K562 (cell line): ENCODE measurements around the gene POLR2H. TPM values are rescaled to one million over a fixed set of nuclear protein-coding genes. Genes with fewer than 3 reads are reported as not detected.

Experiments
- ATAC-seq: fragments of 200-7000 bp; cut with Tn5 transposase; 3 replicates; pipeline ENCODE4 v1.9.1; 2020; ENCODE audit warnings: moderate library complexity
- BruUV-seq: library from RNA; stranded (reverse); fragments of 400-500 nt; replicated peaks from 2 replicates; lab custom pipeline; 2021; lab: Mats Ljungman, UMichigan
- CTCF ChIA-PET: fragments of 300-600 bp; formaldehyde crosslinking; extraction: SDS; loops from one replicate; lab custom pipeline; 2021; ENCODE audit warnings: low intra/inter-chr PET ratio; lab: Yijun Ruan, JAX
- POLR2A ChIA-PET: fragments of 300-600, 350-650 bp; sonication (Branson Sonifier 250); formaldehyde crosslinking; extraction: SDS; loops from one replicate; lab custom pipeline; 2021; ENCODE audit warnings: antibody characterized with exemption, inconsistent platforms; lab: Yijun Ruan, JAX
- DNase-seq, 4 experiments: peaks; one replicate each; pipeline versions ENCODE4 v3.0.0 to v3.0.0-alpha.2; 2011 to 2018; ENCODE audit warnings: low spot score in 3 of 4, mixed read lengths in 3 of 4; ENCODE audit errors: extremely low read depth in 1 of 4
- FAIRE-seq: peaks from 2 replicates; lab custom pipeline; 2011; peaks lifted over from hg19 to GRCh38; lab: Jason Lieb, UNC
- H2AFZ ChIP-seq: 2 replicates; pipeline ENCODE4 v1.6.0; 2011; ENCODE audit warnings: low read depth, low read length, control low read depth, inconsistent platforms
- H3K27ac ChIP-seq: fragments of 200-600 bp; 3 replicates; pipeline ENCODE4 v1.8.0; 2011; ENCODE audit warnings: low read depth, mild to moderate bottlenecking, control low read depth, inconsistent platforms, low read length, moderate library complexity, mixed read lengths; ENCODE audit errors: extremely low read depth
- H3K27me3 ChIP-seq, 2 experiments: fragments of 300-600 bp in 1 of 2; 2 replicates in 1 of 2; 3 replicates in 1 of 2; pipeline versions ENCODE4 v1.6.0 to v1.8.0; 2011; ENCODE audit warnings: inconsistent platforms in 2 of 2, low read length in 2 of 2, mild to moderate bottlenecking in 1 of 2, mixed read lengths in 1 of 2, moderate library complexity in 1 of 2; ENCODE audit not compliant: control insufficient read depth in 2 of 2, insufficient read depth in 2 of 2
- H3K36me3 ChIP-seq: fragments of 300-600 bp; 3 replicates; pipeline ENCODE4 v1.8.0; 2011; ENCODE audit warnings: mild to moderate bottlenecking, low read length, inconsistent platforms; ENCODE audit not compliant: control insufficient read depth, insufficient read depth
- H3K4me1 ChIP-seq, 2 experiments: fragments of 200-600 bp in 1 of 2; replicated peaks in 1 of 2; 2 replicates in 1 of 2; 3 replicates in 1 of 2; pipeline versions ENCODE4 v1.5.1 to v1.8.0; 2011; ENCODE audit warnings: inconsistent platforms in 2 of 2, low read length in 2 of 2, mild to moderate bottlenecking in 1 of 2, mixed read lengths in 1 of 2, moderate library complexity in 1 of 2; ENCODE audit not compliant: control insufficient read depth in 2 of 2, insufficient read depth in 2 of 2
- H3K4me2 ChIP-seq: 2 replicates; pipeline ENCODE4 v1.6.1; 2011; ENCODE audit warnings: low read length, control low read depth, inconsistent platforms, mixed read lengths; ENCODE audit not compliant: insufficient read depth
- H3K4me3 ChIP-seq: fragments of 200-600 bp; sonication (generic), shearing (Covaris generic); 2 replicates; pipeline ENCODE4 v1.5.1; 2016; ENCODE audit warnings: control low read depth, inconsistent platforms
- H3K79me2 ChIP-seq: fragments of 200-600 bp; 3 replicates; pipeline ENCODE4 v1.8.0; 2011; ENCODE audit warnings: low read length, inconsistent platforms; ENCODE audit not compliant: control insufficient read depth, insufficient read depth
- H3K9ac ChIP-seq, 2 experiments: 2 replicates each; pipeline versions ENCODE4 v1.6.0 to v1.6.1; 2011; ENCODE audit warnings: low read depth in 2 of 2, low read length in 2 of 2, control low read depth in 1 of 2, inconsistent platforms in 1 of 2, mild to moderate bottlenecking in 1 of 2, mixed read lengths in 1 of 2; ENCODE audit not compliant: insufficient read depth in 1 of 2
- H3K9me1 ChIP-seq: one replicate; pipeline ENCODE4 v1.6.0; 2011; ENCODE audit warnings: inconsistent platforms, mild to moderate bottlenecking, low read length, moderate library complexity; ENCODE audit not compliant: control insufficient read depth, insufficient read depth
- H3K9me3 ChIP-seq: replicated peaks from 2 replicates; pipeline ENCODE4 v1.5.1; 2011; ENCODE audit warnings: low read depth, low read length, inconsistent platforms; ENCODE audit not compliant: control insufficient read depth, insufficient read depth
- H4K20me1 ChIP-seq: replicated peaks from 2 replicates; pipeline ENCODE4 v1.6.1; 2011; ENCODE audit warnings: low read length, inconsistent platforms, mixed read lengths; ENCODE audit not compliant: control insufficient read depth, insufficient read depth
- ATF7 ChIP-seq: fragments of 450-650 bp; IDR thresholded peaks from 2 replicates; pipeline ENCODE4 v1.7.1; 2014; ENCODE audit warnings: mild to moderate bottlenecking, moderate library complexity
- BACH1 ChIP-seq: fragments of 200-800 bp; sonication (Bioruptor generic); IDR thresholded peaks from 2 replicates; pipeline ENCODE4 v1.6.1; 2016; ENCODE audit warnings: missing genetic modification characterization, missing compliant biosample characterization
- BRCA1 ChIP-seq, 2 experiments: fragments of 450-650 bp in 1 of 2; sonication (generic) in 1 of 2; formaldehyde crosslinking in 1 of 2; IDR thresholded peaks; 2 replicates each; pipeline versions ENCODE4 v1.5.0 to v1.6.1; 2017 to 2020; ENCODE audit warnings: mild to moderate bottlenecking in 1 of 2, missing genetic modification reagents in 1 of 2
- ETS2 ChIP-seq: IDR thresholded peaks from 2 replicates; pipeline ENCODE4 v1.6.1; 2016; ENCODE audit warnings: borderline replicate concordance, missing genetic modification characterization, mild to moderate bottlenecking, moderate library complexity, missing compliant biosample characterization; ENCODE audit not compliant: poor library complexity, severe bottlenecking
- GATAD2A ChIP-seq: fragments of 450-650 bp; IDR thresholded peaks from 2 replicates; pipeline ENCODE4 v1.6.1; 2017
- HMGXB4 ChIP-seq: sonication (generic); formaldehyde crosslinking; IDR thresholded peaks from 2 replicates; pipeline ENCODE4 v1.8.1; 2023; ENCODE audit warnings: mild to moderate bottlenecking, missing genetic modification reagents
- IRF2 ChIP-seq: sonication (generic); formaldehyde crosslinking; IDR thresholded peaks from 2 replicates; pipeline ENCODE4 v1.8.1; 2022; ENCODE audit warnings: mild to moderate bottlenecking, missing genetic modification reagents
- KDM1A ChIP-seq, 2 experiments: fragments of 450-650 bp; IDR thresholded peaks; 2 replicates each; pipeline ENCODE4 v1.6.1; 2016; ENCODE audit warnings: mild to moderate bottlenecking in 2 of 2
- RHOXF2B ChIP-seq: fragments of 250-450 bp; sonication (Bioruptor Pico); conservative IDR thresholded peaks from 2 replicates; pipeline ENCODE4 v1.5.1; 2021
- SAFB ChIP-seq: fragments of 200-400 bp; formaldehyde crosslinking; IDR thresholded peaks from 2 replicates; pipeline ENCODE4 v1.6.1; 2017; ENCODE audit warnings: low read depth, low read length, borderline replicate concordance
- SIRT6 ChIP-seq: IDR thresholded peaks from one replicate; pipeline ENCODE4 v1.6.1; 2012; ENCODE audit warnings: low read depth, mild to moderate bottlenecking, control low read depth, inconsistent platforms, low read length, moderate library complexity
- ZFP30 ChIP-seq: fragments of 250-450 bp; sonication (Bioruptor Pico); IDR thresholded peaks from 2 replicates; pipeline ENCODE4 v1.8.0; 2022; ENCODE audit warnings: moderate library complexity, mild to moderate bottlenecking, inconsistent platforms, borderline replicate concordance
- ZKSCAN1 ChIP-seq: fragments of 150-350 bp; IDR thresholded peaks from 2 replicates; pipeline ENCODE4 v1.6.1; 2016; ENCODE audit warnings: low read depth, low read length
- ZKSCAN8 ChIP-seq: fragments of 200-800 bp; sonication (Bioruptor generic); IDR thresholded peaks from 2 replicates; pipeline ENCODE4 v1.6.1; 2016; ENCODE audit warnings: missing genetic modification characterization, missing compliant biosample characterization
- WGBS: fragments of 100-300 bp; shearing (Covaris generic); methylation state at CpG from one replicate; pipeline ENCODE4 v1.1.6; 2016; ENCODE audit warnings: low coverage, mixed read lengths; ENCODE audit not compliant: insufficient coverage; ENCODE audit errors: missing lambda C conversion rate; 5-methylcytosine and 5-hydroxymethylcytosine counted together
- in situ Hi-C: fragments of 300-500 bp; cut with MboI; formaldehyde crosslinking; loops from 4 replicates; pipeline ENCODE4 v1.15.0; 2018; ENCODE audit warnings: inconsistent platforms, mixed read lengths
- intact Hi-C: fragments of 100-400 bp; cut with micrococcal nuclease; formaldehyde crosslinking; loops from 2 replicates; pipeline ENCODE4 v1.14.2; 2022
- polyA plus RNA-seq, 8 experiments: library from polyadenylated mRNA; depleted of rRNA in 4 of 8; stranded (reverse) in 5 of 8; unstranded in 3 of 8; fragments of >200 nt; fragmentation: Nextera tagmentation in 2 of 8; fragmentation: Illumina TruSeq in 1 of 8; extraction: Ambion mirVana in 2 of 8; extraction: Trizol in 1 of 8; gene quantifications; 2 replicates each; pipeline versions ENCODE4 v1.2.1 to v1.2.3, GENCODE V29; 2011 to 2014; ENCODE audit warnings: inconsistent platforms in 1 of 8, missing spikeins in 1 of 8
- total RNA-seq, 7 experiments: library from RNA; depleted of rRNA in 6 of 7; stranded (reverse); fragments of >200 nt in 6 of 7; fragmentation: Illumina TruSeq in 2 of 7; extraction: Trizol in 2 of 7; gene quantifications; 2 replicates each; pipeline versions ENCODE4 v1.2.1 to v1.2.3, GENCODE V29; 2011 to 2021; ENCODE audit warnings: low replicate concordance in 1 of 7
- TF ChIP-seq, protein P1 (sequence below): IDR thresholded peaks from 2 replicates; pipeline ENCODE4 v1.6.1; 2016; ENCODE audit warnings: missing genetic modification characterization, missing compliant biosample characterization
- TF ChIP-seq, protein P2 (sequence below): fragments of 450-650 bp; IDR thresholded peaks from 2 replicates; pipeline ENCODE4 v1.6.1; 2018; ENCODE audit not compliant: partially characterized antibody

The POLR2H gene
- total and polyA plus RNA-seq, 9 of the 15 experiments (the other 6 are each of a cell fraction or from before 2014, with no cell fraction given), result 128 to 512 (median 220) TPM

DNA sequence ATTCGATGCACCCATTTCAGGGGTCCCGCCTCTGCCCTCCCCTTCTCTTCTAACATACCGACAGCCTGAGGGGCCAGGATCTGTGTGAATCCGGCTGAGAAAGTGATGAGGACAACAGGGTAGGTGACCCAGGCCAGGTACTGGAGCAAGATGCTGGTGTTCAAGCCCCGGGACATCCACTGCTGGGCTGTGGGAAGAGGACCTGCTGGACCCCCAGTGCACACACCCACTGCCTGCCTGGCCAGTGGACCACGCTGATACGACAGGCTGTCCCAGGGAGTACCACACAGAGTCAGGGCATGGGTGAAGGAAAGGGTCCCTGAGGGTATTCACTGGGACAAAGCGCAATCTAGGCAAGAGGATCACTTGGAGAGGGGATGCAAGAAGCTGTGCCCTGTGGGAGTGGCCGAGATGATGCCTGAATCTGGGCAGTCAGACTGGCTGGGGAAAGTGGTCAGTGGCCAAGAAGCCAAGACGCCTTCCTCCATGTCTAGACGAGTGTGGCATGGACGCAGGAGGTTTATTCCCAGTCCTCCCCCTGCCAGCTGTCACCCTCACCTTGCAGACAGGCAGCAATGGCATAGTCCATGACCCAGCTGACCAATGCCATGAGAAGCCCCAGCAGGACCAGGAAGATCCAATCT, 3.3 kb upstream of the POLR2H start:
- peaks cover 54% of the 10 kb centered on the region; the same call in 2 of the 3 replicates for H3K36me3 ChIP-seq
- H3K4me3 ChIP-seq, result no peak overlapping the region
- BruUV-seq, result no TSS peak
- WGBS, result 91% methylated on average over 11 of the region's 12 CpGs
- ATAC-seq, result no peak
- intact Hi-C loops (no loop called here), in situ Hi-C loops (no loop called here)
- no peak overlapping the region for H2AFZ ChIP-seq
- peak overlapping the region in 1 of 2 experiments; percentile 89; a peak in 2 of 4 replicates for H3K9ac ChIP-seq
- FAIRE-seq, result no peak
- H3K9me3 ChIP-seq, result no peaks in the 10 kb centered on the region
- peaks cover 5% of the 10 kb centered on the region for H3K9me1 ChIP-seq
- DNase-seq, result no peak
- POLR2A ChIA-PET, result interaction anchor here (1.7 kb wide), 1 partner anchor 10 kb away, joined by 9 read pairs; no protein-coding TSS in a partner anchor
- H3K79me2 ChIP-seq, result peaks cover 36% of the 10 kb centered on the region
- no peaks in the 10 kb centered on the region for H4K20me1 ChIP-seq
- no peaks in the 10 kb centered on the region for H3K27me3 ChIP-seq
- H3K4me1 ChIP-seq, result peaks cover 21 to 77% of the 10 kb centered on the region in 2 experiments
- H3K4me2 ChIP-seq, result no peak overlapping the region
- CTCF ChIA-PET, result no interaction called here
- H3K27ac ChIP-seq, result no peak overlapping the region
- TF ChIP-seq BACH1 (tag) (no peak), ATF7 (no peak), HMGXB4 (CRISPR knock-in tag) (no peak), RHOXF2B (CRISPR knock-in tag) (no peak), BRCA1 (IDR thresholded peaks at IDR 0.05) (no peak), BRCA1 (CRISPR knock-in tag; IDR thresholded peaks at IDR 0.05) (no peak), IRF2 (CRISPR knock-in tag) (no peak), GATAD2A (no peak), ZFP30 (CRISPR knock-in tag) (no peak), SAFB (no peak), ZKSCAN8 (CRISPR knock-in tag) (no peak), SIRT6 (no peak), ZKSCAN1 (no peak), KDM1A (IDR thresholded peaks at IDR 0.05) (no peak), ETS2 (tag) (no peak)
- TF ChIP-seq, protein P1, sequence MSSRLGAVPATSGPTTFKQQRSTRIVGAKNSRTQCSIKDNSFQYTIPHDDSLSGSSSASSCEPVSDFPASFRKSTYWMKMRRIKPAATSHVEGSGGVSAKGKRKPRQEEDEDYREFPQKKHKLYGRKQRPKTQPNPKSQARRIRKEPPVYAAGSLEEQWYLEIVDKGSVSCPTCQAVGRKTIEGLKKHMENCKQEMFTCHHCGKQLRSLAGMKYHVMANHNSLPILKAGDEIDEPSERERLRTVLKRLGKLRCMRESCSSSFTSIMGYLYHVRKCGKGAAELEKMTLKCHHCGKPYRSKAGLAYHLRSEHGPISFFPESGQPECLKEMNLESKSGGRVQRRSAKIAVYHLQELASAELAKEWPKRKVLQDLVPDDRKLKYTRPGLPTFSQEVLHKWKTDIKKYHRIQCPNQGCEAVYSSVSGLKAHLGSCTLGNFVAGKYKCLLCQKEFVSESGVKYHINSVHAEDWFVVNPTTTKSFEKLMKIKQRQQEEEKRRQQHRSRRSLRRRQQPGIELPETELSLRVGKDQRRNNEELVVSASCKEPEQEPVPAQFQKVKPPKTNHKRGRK (tag), result no peak
- TF ChIP-seq, protein P2, sequence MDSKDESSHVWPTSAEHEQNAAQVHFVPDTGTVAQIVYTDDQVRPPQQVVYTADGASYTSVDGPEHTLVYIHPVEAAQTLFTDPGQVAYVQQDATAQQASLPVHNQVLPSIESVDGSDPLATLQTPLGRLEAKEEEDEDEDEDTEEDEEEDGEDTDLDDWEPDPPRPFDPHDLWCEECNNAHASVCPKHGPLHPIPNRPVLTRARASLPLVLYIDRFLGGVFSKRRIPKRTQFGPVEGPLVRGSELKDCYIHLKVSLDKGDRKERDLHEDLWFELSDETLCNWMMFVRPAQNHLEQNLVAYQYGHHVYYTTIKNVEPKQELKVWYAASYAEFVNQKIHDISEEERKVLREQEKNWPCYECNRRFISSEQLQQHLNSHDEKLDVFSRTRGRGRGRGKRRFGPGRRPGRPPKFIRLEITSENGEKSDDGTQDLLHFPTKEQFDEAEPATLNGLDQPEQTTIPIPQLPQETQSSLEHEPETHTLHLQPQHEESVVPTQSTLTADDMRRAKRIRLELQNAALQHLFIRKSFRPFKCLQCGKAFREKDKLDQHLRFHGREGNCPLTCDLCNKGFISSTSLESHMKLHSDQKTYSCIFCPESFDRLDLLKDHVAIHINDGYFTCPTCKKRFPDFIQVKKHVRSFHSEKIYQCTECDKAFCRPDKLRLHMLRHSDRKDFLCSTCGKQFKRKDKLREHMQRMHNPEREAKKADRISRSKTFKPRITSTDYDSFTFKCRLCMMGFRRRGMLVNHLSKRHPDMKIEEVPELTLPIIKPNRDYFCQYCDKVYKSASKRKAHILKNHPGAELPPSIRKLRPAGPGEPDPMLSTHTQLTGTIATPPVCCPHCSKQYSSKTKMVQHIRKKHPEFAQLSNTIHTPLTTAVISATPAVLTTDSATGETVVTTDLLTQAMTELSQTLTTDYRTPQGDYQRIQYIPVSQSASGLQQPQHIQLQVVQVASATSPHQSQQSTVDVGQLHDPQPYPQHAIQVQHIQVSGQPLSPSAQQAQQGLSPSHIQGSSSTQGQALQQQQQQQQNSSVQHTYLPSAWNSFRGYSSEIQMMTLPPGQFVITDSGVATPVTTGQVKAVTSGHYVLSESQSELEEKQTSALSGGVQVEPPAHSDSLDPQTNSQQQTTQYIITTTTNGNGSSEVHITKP, result no peak
